Endothelial cell of coronary artery (primary cell): ENCODE measurements around the gene FGF4. TPM values are rescaled to one million over a fixed set of nuclear protein-coding genes. Genes with fewer than 3 reads are reported as not detected.

Experiments used
- total RNA-seq: library from RNA; depleted of rRNA; stranded (reverse); fragments of >200 nt; gene quantifications from 2 replicates; pipeline ENCODE4 v1.2.3, GENCODE V29; 2014

FGF4 gene, protein sequence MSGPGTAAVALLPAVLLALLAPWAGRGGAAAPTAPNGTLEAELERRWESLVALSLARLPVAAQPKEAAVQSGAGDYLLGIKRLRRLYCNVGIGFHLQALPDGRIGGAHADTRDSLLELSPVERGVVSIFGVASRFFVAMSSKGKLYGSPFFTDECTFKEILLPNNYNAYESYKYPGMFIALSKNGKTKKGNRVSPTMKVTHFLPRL
- total RNA-seq, result not detected in 2 replicates

DNA sequence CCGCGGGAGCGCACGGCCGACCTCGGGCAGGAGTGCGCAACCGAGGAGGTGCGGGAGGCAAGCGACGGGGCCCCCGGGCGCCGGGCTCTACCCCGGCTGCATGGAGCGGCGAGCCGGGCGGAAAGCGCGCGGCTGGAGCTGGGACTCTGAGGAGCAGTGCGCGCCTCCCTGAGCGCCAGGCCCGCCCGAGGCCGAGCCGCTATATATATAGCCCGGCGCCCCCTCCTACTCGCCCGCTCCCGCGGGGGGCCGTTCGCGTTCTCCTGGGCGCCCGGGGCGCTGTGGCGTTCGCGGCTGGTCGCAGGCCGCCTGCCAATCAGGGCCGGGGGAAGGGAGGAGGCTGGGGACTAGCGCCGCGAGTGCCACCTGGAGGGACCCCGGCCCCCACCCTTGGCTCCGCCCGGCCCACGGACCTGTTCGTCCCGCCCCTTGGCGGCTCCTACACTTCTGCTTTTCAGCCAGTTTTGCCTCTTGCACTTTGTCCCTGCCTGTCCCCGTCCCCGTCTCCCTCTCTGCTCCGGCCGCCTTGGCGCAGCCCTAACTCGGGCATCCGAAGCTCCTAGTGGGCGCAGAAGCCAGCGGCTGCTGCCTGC is at the start of gene FGF4:
Gene FGF4 (minus strand): TSS at position 179 of the 593 bp plus-strand sequence. CDS start 257 bp downstream, outside the sequence.

DNA sequence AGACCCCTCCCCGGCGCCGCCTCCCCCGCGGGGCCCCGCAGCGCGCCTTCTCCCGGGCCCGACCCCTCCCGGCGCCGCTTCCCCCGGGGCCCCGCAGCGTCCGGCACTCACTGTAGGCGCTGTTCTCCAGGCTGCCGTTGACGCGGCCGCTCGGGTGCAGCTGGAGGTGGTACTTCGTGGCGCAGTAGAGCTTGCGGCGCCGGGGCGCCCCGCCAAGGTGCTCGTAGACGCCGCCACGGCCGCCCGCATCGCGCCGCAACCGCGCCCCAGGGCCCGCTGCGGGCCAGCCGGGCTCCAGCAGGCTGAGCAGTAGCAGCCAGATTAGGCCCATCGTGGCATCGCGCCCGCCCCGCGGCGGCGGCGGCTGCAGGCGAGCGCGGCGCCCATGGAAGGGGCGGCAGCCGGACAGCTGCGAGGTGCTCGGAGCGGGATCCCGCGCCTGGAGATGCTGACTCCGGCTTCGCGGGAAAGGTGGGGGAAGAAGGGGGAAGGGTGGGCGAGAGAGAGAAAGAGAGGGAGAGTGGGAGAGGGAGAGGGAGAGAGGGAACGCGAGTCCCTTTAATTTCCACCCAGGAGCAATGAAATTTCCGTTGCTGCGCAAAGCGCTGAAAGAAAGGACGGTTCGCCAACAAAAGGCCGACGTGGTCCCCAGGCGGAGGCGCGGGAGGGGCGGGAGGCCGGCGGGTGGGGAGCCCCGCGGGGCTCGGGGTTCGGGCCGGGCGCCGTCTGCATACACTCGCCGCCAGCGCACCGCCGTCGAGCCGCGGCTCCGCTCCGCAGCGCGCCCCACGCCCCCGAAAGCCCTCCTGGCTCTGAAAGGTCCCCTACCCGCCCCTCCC is 43.7 kb upstream of the FGF4 start, which contains the start of gene FGF3:
Gene FGF3 (minus strand): TSS at position 814 of the 839 bp plus-strand sequence. CDS start 483 bp downstream, at position 331.

Other genes starting within 250 kb of the FGF4 start
- gene CCND1, start 134.2 kb downstream of the FGF4 start, total RNA-seq, result 152 and 255 TPM in 2 replicates
- gene LTO1, start 100.0 kb downstream of the FGF4 start, total RNA-seq, result 14.3 and 22.4 TPM in 2 replicates
- gene FGF19, start 71.3 kb downstream of the FGF4 start, total RNA-seq, result not detected in 2 replicates
- gene FGF3, start 44.1 kb upstream of the FGF4 start, total RNA-seq, result not detected in 2 replicates